Measurements from ENCODE around the gene SEPSECS. TPM values are rescaled to one million over a fixed set of nuclear protein-coding genes. Genes with fewer than 3 reads are reported as not detected.

SEPSECS gene
- total and polyA plus RNA-seq, 2 experiments from 2014 or later = 1.2 to 4.7 TPM

- peaks cover 12% of the 10 kb centered on the region for H3K9me3 Mint-ChIP-seq
These were observed 61.0 kb downstream of the SEPSECS start for GRCh38 chr4:25098964-25099891.

More at GRCh38 chr4:25098964-25099891, 61.0 kb downstream of the SEPSECS start:
- Mint-ChIP-seq H3K27me3 (ENCODE audit: insufficient read depth, low read depth, poor library complexity) (peaks cover 5% of the 10 kb centered on the region), H3K27ac (no peak overlapping the region), H3K4me1 (no peaks in the 10 kb centered on the region; the same call in 2 of the 3 replicates), H3K4me3 (no peak overlapping the region), H3K36me3 (ENCODE audit: low read depth) (peaks cover 8% of the 10 kb centered on the region)
- no peak for ATAC-seq
- Histone ChIP-seq H3K27me3 (ENCODE audit: insufficient read depth) (no peaks in the 10 kb centered on the region), H3K4me1 (ENCODE audit: insufficient read depth) (no peaks in the 10 kb centered on the region), H3K27ac (ENCODE audit: low read depth) (no peak overlapping the region), H2AFZ (no peak overlapping the region), H3K36me3 (ENCODE audit: insufficient read depth) (no peaks in the 10 kb centered on the region), H3K4me3 (no peak overlapping the region), H4K20me1 (replicated peaks; ENCODE audit: insufficient read depth) (no peaks in the 10 kb centered on the region), H3K4me2 (no peak overlapping the region), H3K9me2 (ENCODE audit: insufficient read depth) (0 out of 2 replicates have a peak, but pooled peaks cover 3% of the 10 kb centered on the region), H3F3A (replicated peaks; ENCODE audit: low read depth) (no peaks in the 10 kb centered on the region), H3K79me2 (replicated peaks; ENCODE audit: insufficient read depth) (no peaks in the 10 kb centered on the region)
- no peak for DNase-seq (ENCODE audit: low spot score)
- TF ChIP-seq NANOG (IDR thresholded peaks at IDR 0.05; ENCODE audit: borderline replicate concordance) = no peak
- no peak for TF ChIP-seq ZNF114 (CRISPR knock-in tag; IDR thresholded peaks at IDR 0.05)
- TF ChIP-seq STAT1 (IDR thresholded peaks at IDR 0.05; ENCODE audit: unreplicated experiment) = no peak
- no peak for TF ChIP-seq ZNF331 (CRISPR knock-in tag; IDR thresholded peaks at IDR 0.05; ENCODE audit: low read depth)
- TF ChIP-seq REST (IDR thresholded peaks at IDR 0.05; ENCODE audit: unreplicated experiment) = no peak
- no peak for TF ChIP-seq CREB1 (CRISPR knock-in tag; IDR thresholded peaks at IDR 0.05; ENCODE audit: low read depth)
- TF ChIP-seq JUNB (IDR thresholded peaks at IDR 0.05; ENCODE audit: unreplicated experiment) = no peak
- TF ChIP-seq ETS1 (IDR thresholded peaks at IDR 0.05) = no peak
- no peak for TF ChIP-seq CTCF (conservative IDR thresholded peaks at IDR 0.05; ENCODE audit: low read depth in 2 of 2)
- no peak for TF ChIP-seq EZH2 (IDR thresholded peaks at IDR 0.05; ENCODE audit: low read depth, unreplicated experiment)
- no peak for TF ChIP-seq EZH2phosphoT487 (IDR thresholded peaks at IDR 0.05; ENCODE audit: unreplicated experiment)
- no peak for TF ChIP-seq POLR2AphosphoS5 (IDR thresholded peaks at IDR 0.05; ENCODE audit: low read depth)
- no peak for TF ChIP-seq ZNF462 (CRISPR knock-in tag; IDR thresholded peaks at IDR 0.05)
